HUES6 (cell line): ENCODE results near the gene SPON1.

Experiments used
- H3K27ac ChIP-seq: 2 replicates; pipeline ENCODE4 v1.7.0; 2013; ENCODE audit warnings: low read depth, mild to moderate bottlenecking, low read length, inconsistent platforms
- H3K27me3 ChIP-seq: 2 replicates; pipeline ENCODE4 v1.6.1; 2013; ENCODE audit warnings: low read length; ENCODE audit not compliant: control insufficient read depth, insufficient read depth
- H3K36me3 ChIP-seq: 2 replicates; pipeline ENCODE4 v1.6.1; 2013; ENCODE audit warnings: low read length; ENCODE audit not compliant: control insufficient read depth, insufficient read depth
- H3K4me1 ChIP-seq: 2 replicates; pipeline ENCODE4 v1.6.1; 2013; ENCODE audit warnings: low read length; ENCODE audit not compliant: control insufficient read depth, insufficient read depth
- H3K4me3 ChIP-seq: 2 replicates; pipeline ENCODE4 v1.5.1; 2013; ENCODE audit warnings: low read depth, low read length
- H3K9ac ChIP-seq: one replicate; pipeline ENCODE4 v1.6.1; 2013; ENCODE audit warnings: mild to moderate bottlenecking, low read length
- H3K9me3 ChIP-seq: 2 replicates; pipeline ENCODE4 v1.6.1; 2013; ENCODE audit warnings: low read depth, low read length; ENCODE audit not compliant: control insufficient read depth, insufficient read depth

SPON1 gene

DNA sequence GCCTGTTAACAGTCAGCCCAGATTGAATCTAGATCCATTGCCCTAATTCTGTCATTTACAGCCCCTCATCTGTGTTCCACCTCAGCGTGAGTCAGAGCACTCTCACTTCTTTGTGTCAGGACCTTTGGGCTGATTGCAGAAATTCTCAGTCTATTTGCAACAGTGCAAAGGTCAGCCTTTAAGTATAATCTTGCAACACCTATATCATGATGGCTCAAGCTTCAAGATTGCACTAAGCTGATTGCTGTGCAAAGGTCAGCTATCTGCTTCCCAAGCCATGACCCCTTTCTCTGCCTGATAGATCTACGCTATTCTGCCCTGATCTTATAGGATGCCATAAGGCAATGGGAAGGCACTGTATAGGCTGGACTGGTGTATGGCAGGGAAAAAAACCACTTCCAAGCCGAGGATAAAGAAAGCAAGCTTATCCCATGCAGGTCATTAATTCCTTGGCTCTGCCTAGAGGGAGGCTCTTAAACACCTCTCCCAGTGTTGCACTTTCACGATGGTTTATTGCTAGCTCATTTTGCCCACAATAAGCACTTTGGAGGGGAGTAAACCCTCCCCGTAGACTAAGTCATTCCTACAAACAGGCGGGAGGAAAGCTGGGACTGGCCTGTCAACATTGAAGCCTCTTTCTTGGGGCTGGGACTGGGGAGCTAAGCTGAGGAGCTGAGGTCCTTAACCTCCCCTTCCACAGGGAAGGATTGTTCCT lies 295.9 kb downstream of the SPON1 start:
- Histone ChIP-seq H3K36me3 (no peaks in the 10 kb centered on the region), H3K27ac (no peak overlapping the region)

DNA sequence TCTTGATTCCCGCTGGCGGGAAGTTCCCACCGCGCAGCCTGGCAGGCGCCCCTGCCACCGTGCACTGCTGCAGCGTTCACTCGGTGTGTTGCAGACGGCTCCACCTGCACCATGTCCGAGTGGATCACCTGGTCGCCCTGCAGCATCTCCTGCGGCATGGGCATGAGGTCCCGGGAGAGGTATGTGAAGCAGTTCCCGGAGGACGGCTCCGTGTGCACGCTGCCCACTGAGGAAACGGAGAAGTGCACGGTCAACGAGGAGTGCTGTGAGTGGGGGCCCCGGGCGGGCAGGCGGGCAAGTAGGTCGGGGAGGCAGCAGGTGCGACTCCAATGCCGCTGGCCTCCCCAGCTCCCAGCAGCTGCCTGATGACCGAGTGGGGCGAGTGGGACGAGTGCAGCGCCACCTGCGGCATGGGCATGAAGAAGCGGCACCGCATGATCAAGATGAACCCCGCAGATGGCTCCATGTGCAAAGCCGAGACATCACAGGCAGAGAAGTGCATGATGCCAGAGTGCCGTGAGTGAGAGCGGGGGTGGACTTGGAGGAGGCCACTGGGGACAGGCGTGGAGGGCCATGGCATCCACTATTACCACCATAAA lies 296.8 kb downstream of the SPON1 start:
- Histone ChIP-seq H3K9ac (no peak overlapping the region), H3K4me3 (no peak overlapping the region), H3K9me3 (peaks cover 3% of the 10 kb centered on the region; the same call in 1 of the 2 replicates), H3K4me1 (no peaks in the 10 kb centered on the region; the same call in 1 of the 2 replicates), H3K27me3 (no peaks in the 10 kb centered on the region), H3K36me3 (no peaks in the 10 kb centered on the region), H3K27ac (no peak overlapping the region)

More for the DNA sequence above, 295.9 kb downstream of the SPON1 start:
- H3K4me1 ChIP-seq = no peaks in the 10 kb centered on the region; the same call in 1 of the 2 replicates
- H3K4me3 ChIP-seq = no peak overlapping the region
- no peaks in the 10 kb centered on the region for H3K27me3 ChIP-seq
- no peaks in the 10 kb centered on the region for H3K9me3 ChIP-seq
- H3K9ac ChIP-seq = no peak overlapping the region

DNA sequence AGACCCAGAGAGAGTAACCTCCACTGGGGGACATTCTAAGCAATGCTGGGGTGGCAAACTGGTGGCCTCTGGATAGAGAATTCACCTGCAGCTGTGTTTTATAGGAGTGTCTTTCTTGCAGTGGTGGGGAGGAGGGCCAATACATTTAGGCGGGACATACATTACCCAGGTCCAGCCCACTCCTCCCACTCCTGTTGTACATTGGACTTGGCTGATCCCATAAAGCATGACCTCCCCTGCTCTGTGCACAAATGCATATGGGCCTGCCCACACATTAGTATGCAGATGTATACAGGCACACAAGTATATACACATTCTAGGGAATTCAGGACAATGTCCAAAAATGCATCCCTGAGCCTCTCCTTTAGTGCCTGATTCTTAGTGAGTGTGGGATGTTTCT lies 297.4 kb downstream of the SPON1 start:
- H3K36me3 ChIP-seq = peaks cover 3% of the 10 kb centered on the region; the same call in 1 of the 2 replicates
- peaks cover 4% of the 10 kb centered on the region; the same call in 1 of the 2 replicates for H3K9me3 ChIP-seq
- H3K27ac ChIP-seq = no peak overlapping the region
- H3K27me3 ChIP-seq = no peaks in the 10 kb centered on the region
- H3K4me3 ChIP-seq = no peak overlapping the region
- no peaks in the 10 kb centered on the region; the same call in 1 of the 2 replicates for H3K4me1 ChIP-seq
- H3K9ac ChIP-seq = no peak overlapping the region

DNA sequence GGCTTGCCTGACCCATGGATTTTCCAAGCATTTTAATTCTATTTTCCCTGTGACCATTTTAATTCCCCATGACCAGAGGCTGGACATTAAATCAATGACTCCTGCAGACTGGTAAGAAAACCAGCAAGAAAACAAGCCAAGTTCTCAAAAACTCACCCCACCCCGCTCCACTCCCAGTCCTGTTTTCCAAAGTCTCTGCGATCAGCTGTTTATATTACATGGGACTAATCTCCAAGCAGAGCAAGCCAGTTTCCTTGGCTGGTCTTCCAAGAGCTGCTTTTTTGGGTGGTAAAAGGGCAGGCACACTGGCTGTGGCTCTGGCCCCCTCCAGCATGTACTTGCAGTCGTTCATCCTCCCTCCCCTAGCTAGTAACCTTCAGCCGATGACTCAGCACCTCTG lies 298.5 kb downstream of the SPON1 start:
- Histone ChIP-seq H3K4me1 (no peaks in the 10 kb centered on the region; the same call in 1 of the 2 replicates), H3K9ac (no peak overlapping the region), H3K36me3 (peaks cover 15% of the 10 kb centered on the region), H3K4me3 (no peak overlapping the region), H3K27me3 (no peaks in the 10 kb centered on the region), H3K27ac (no peak overlapping the region), H3K9me3 (peaks cover 13% of the 10 kb centered on the region)

DNA sequence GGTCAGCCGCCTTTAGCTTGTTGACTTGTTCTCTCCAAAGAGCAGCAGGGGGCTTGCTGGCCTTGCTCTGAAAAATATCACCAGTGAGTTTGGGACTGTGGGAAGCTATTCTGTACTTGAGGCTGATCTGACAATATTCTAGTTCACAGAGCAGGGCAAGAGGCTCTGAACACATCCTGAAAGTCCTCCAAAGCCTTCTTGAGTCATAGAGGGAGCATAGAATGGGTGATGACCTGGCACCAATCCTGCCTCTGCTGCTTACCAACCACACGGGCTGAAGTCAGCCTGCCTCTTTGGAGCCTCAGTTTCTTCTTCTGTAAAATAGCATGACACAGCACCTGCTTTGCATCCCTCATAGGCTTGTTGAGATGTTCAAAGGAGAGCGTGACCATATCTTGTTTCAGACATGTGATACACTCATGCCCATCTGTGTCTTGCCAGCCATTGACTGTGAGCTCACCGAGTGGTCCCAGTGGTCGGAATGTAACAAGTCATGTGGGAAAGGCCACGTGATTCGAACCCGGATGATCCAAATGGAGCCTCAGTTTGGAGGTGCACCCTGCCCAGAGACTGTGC lies 299.8 kb downstream of the SPON1 start:
- peaks cover 13% of the 10 kb centered on the region for H3K9me3 ChIP-seq
- H3K27me3 ChIP-seq = no peaks in the 10 kb centered on the region
- no peak overlapping the region for H3K9ac ChIP-seq
- H3K27ac ChIP-seq = no peak overlapping the region
- H3K4me1 ChIP-seq = no peaks in the 10 kb centered on the region; the same call in 1 of the 2 replicates
- H3K4me3 ChIP-seq = no peak overlapping the region
- peaks cover 15% of the 10 kb centered on the region for H3K36me3 ChIP-seq

DNA sequence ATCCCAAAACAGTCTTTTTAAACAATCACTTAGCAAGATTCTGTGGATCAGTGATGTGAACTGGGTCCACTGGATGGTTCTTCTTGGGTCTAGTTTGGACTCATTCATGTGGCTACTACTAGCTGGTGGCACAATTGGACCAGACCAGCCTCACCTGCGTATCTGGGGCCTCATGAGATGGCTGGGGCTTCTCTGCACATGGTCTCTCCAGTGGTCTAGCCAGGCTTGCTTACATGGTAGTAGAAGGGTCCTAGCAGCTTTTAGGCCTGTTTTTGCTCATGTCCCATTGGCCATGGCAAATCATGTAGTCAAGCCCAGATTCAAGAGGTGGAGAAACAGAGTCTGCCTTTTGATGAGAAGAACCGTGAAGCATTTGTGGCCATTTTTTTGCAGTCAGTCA lies 302.4 kb downstream of the SPON1 start:
- Histone ChIP-seq H3K9ac (no peak overlapping the region), H3K4me3 (no peak overlapping the region), H3K9me3 (peaks cover 13% of the 10 kb centered on the region), H3K27me3 (no peaks in the 10 kb centered on the region), H3K36me3 (peaks cover 26% of the 10 kb centered on the region), H3K4me1 (no peaks in the 10 kb centered on the region), H3K27ac (no peak overlapping the region)

DNA sequence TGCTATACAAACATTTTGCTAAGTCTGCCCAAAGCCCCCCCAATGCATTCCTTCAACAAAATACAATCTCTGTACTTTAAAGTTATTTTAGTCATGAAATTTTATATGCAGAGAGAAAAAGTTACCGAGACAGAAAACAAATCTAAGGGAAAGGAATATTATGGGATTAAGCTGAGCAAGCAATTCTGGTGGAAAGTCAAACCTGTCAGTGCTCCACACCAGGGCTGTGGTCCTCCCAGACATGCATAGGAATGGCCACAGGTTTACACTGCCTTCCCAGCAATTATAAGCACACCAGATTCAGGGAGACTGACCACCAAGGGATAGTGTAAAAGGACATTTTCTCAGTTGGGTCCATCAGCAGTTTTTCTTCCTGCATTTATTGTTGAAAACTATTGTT lies 304.1 kb downstream of the SPON1 start:
- Histone ChIP-seq H3K27me3 (no peaks in the 10 kb centered on the region), H3K4me3 (no peak overlapping the region), H3K27ac (no peak overlapping the region), H3K9ac (no peak overlapping the region), H3K4me1 (no peaks in the 10 kb centered on the region), H3K9me3 (peaks cover 13% of the 10 kb centered on the region), H3K36me3 (peaks cover 42% of the 10 kb centered on the region)

DNA sequence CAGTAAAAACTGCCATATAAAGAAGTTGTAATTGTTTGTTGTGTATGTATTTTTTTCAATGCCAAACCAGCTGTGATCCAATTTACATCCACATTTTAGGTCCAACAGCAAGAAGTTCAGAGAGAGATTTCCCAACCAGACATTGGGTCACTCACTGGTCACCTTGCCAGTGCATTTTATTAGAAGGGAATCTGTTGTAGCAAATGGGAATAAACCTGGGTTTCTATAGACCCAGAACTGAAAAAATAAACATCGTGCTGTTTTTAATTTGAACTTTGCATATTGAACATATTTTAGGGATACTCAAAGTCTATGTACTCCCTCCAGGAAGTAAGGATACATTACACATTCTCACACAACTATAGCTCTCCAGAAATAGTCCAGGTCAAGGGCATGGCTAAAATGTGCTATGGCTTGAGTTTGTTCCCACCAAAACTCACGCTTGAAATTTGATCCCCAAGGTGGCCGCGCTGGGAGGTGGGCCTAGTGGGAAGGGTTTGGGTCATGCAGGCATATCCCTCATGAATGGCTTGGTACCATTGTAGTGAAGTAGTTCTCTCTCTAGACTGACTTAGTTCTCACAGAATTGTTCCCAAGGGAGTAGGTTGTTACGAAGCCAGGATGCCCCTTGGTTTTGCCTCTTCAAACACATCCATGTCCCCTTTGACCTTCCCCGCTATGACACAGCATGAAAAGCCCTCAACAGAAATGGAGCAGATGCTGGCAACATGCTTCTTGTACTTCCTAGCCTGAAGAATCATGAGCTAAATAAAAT lies 305.5 kb downstream of the SPON1 start:
- Histone ChIP-seq H3K27ac (no peak overlapping the region), H3K9me3 (peaks cover 13% of the 10 kb centered on the region)

DNA sequence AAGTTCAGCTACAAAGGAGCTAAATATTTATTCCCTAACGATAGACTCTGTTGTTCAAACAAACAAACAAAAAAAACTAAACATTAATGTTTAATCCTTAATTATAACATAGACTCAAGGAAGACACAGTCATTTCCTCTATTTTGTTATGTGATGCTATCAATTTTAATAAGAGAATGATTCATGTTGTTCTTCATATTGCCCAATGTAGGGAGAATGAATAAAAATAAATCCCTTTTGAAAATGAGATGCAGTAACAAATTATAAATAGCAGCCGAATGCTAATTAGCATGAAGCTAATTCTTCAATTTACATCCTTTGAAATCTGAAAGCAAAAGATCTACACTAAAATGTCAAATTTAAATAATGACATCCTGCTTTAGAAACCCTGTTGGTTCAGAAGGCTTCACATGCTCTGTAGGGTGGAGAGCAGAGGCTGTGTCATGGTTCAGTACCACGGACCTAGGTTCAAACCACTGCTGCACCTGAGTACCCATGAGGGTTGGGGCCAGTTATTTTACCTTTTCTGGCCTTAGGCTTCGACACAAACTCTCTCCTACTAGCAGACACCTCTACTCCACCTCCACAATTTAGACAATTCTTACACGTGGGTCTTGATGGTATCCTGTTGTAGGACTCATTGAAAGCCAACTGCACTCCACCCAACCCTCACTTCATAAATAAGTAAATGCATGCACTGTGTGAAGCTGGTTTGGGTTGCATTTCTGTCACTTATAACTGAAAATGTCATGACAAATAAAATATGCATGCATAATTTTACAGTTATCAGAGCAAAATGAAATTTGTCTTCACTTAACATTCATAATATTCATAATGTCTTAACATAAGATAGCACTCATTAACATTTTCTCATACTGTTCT lies 307.4 kb downstream of the SPON1 start:
- Histone ChIP-seq H3K9me3 (peaks cover 8% of the 10 kb centered on the region; the same call in 1 of the 2 replicates), H3K9ac (no peak overlapping the region), H3K4me3 (no peak overlapping the region), H3K36me3 (peaks cover 54% of the 10 kb centered on the region), H3K27me3 (no peaks in the 10 kb centered on the region), H3K4me1 (no peaks in the 10 kb centered on the region), H3K27ac (no peak overlapping the region)

More for the DNA sequence above, 305.5 kb downstream of the SPON1 start:
- Histone ChIP-seq H3K9ac (no peak overlapping the region), H3K4me3 (no peak overlapping the region), H3K27me3 (no peaks in the 10 kb centered on the region), H3K36me3 (peaks cover 50% of the 10 kb centered on the region), H3K4me1 (no peaks in the 10 kb centered on the region)
